ENCODE measurements around the gene RBP3. TPM values are rescaled to one million over a fixed set of nuclear protein-coding genes. Genes with fewer than 3 reads are reported as not detected.
"Not testable (repeated sequence)": the region's sequence is repeated elsewhere in the genome, so short reads cannot be mapped to it uniquely, and the experiment has no call there.

RBP3 gene
- total RNA-seq, 1 donor from 2014 or later, result not detected

GRCh38 chr10:47384148-47384921 lies 36.2 kb downstream of the RBP3 start, which contains the start of gene ZNF488:
TSS of gene ZNF488 (minus strand) at chr10:47384293. CDS start at chr10:47368829, 15,464 bp downstream.
- Histone ChIP-seq H3K36me3 (ENCODE audit: control insufficient read depth, insufficient read depth, low read length) (no peaks in the 10 kb centered on the region), H3K4me3 (ENCODE audit: low read depth, low read length) (peak within 1 kb of the TSS; percentile 78), H3K27me3 (ENCODE audit: control insufficient read depth, insufficient read depth, low read length) (peaks cover 8% of the 10 kb centered on the region)
- no peak for TF ChIP-seq CTCF (IDR thresholded peaks at IDR 0.05; ENCODE audit: insufficient read depth, low read length, poor library complexity, severe bottlenecking)
- DNase-seq (ENCODE audit: low read depth), result peak; percentile 32

GRCh38 chr10:47386104-47386503 lies 37.9 kb downstream of the RBP3 start:
- not testable (repeated sequence) for H3K36me3 ChIP-seq (ENCODE audit: control insufficient read depth, insufficient read depth, low read length); H3K4me3 ChIP-seq (ENCODE audit: low read depth, low read length); DNase-seq (ENCODE audit: low read depth)

GRCh38 chr10:47388879-47389278 lies 40.7 kb downstream of the RBP3 start:
- no peak for DNase-seq (ENCODE audit: low read depth)

More at GRCh38 chr10:47386104-47386503, 37.9 kb downstream of the RBP3 start:
- H3K27me3 ChIP-seq (ENCODE audit: control insufficient read depth, insufficient read depth, low read length), result not testable (repeated sequence)

GRCh38 chr10:47389619-47390018 lies 41.5 kb downstream of the RBP3 start:
- H3K4me3 ChIP-seq (ENCODE audit: low read depth, low read length), result no peak overlapping the region
- no peak for TF ChIP-seq CTCF (IDR thresholded peaks at IDR 0.05; ENCODE audit: insufficient read depth, low read length, poor library complexity, severe bottlenecking)
- DNase-seq (ENCODE audit: low read depth), result no peak

More at GRCh38 chr10:47388879-47389278, 40.7 kb downstream of the RBP3 start:
- H3K27me3 ChIP-seq (ENCODE audit: control insufficient read depth, insufficient read depth, low read length), result peaks cover 2% of the 10 kb centered on the region
- no peaks in the 10 kb centered on the region for H3K36me3 ChIP-seq (ENCODE audit: control insufficient read depth, insufficient read depth, low read length)
- TF ChIP-seq CTCF (IDR thresholded peaks at IDR 0.05; ENCODE audit: insufficient read depth, low read length, poor library complexity, severe bottlenecking), result no peak
- no peak overlapping the region for H3K4me3 ChIP-seq (ENCODE audit: low read depth, low read length)

GRCh38 chr10:47396311-47396717 lies 48.2 kb downstream of the RBP3 start:
- no peak for TF ChIP-seq CTCF (IDR thresholded peaks at IDR 0.05; ENCODE audit: insufficient read depth, low read length, poor library complexity, severe bottlenecking)
- Histone ChIP-seq H3K27me3 (ENCODE audit: control insufficient read depth, insufficient read depth, low read length) (no peaks in the 10 kb centered on the region), H3K36me3 (ENCODE audit: control insufficient read depth, insufficient read depth, low read length) (no peaks in the 10 kb centered on the region), H3K4me3 (ENCODE audit: low read depth, low read length) (no peak overlapping the region)
- DNase-seq (ENCODE audit: low read depth), result no peak

More at GRCh38 chr10:47389619-47390018, 41.5 kb downstream of the RBP3 start:
- H3K36me3 ChIP-seq (ENCODE audit: control insufficient read depth, insufficient read depth, low read length), result no peaks in the 10 kb centered on the region
- no peaks in the 10 kb centered on the region for H3K27me3 ChIP-seq (ENCODE audit: control insufficient read depth, insufficient read depth, low read length)

GRCh38 chr10:47397256-47397655 lies 49.1 kb downstream of the RBP3 start:
- TF ChIP-seq CTCF (IDR thresholded peaks at IDR 0.05; ENCODE audit: insufficient read depth, low read length, poor library complexity, severe bottlenecking), result no peak
- DNase-seq (ENCODE audit: low read depth), result no peak

More at GRCh38 chr10:47397256-47397655, 49.1 kb downstream of the RBP3 start:
- Histone ChIP-seq H3K27me3 (ENCODE audit: control insufficient read depth, insufficient read depth, low read length) (no peaks in the 10 kb centered on the region), H3K4me3 (ENCODE audit: low read depth, low read length) (no peak overlapping the region), H3K36me3 (ENCODE audit: control insufficient read depth, insufficient read depth, low read length) (no peaks in the 10 kb centered on the region)

Data from kidney epithelial cell (primary cell).